CD4-positive, alpha-beta T cell treated with Interferon alpha-2 for 1 hour (primary cell): ENCODE measurements around the gene MTIF2.
"Not testable (repeated sequence)": the region's sequence is repeated elsewhere in the genome, so short reads cannot be mapped to it uniquely, and the experiment has no call there.

Experiments
- DNase-seq, 2 donors: peaks; one replicate each; pipeline ENCODE4 v3.0.0-alpha.2; 2020 to 2022

Gene MTIF2

GRCh38 chr2:55186837-55187236 is 82.2 kb downstream of the MTIF2 start:
- not testable (repeated sequence) for DNase-seq
